Medulla oblongata (tissue), 1 donor: ENCODE data around the gene CDH3.

ENCODE experiments used
- DNase-seq: peaks from one replicate; pipeline ENCODE4 v3.0.0-alpha.2; 2015; ENCODE audit errors: extremely low spot score

CDH3 gene

GRCh38 chr16:68737730-68738629 is 92.9 kb downstream of the CDH3 start:
- DNase-seq = no peak

GRCh38 chr16:68739964-68740627 is 95.0 kb downstream of the CDH3 start:
- DNase-seq = no peak

- DNase-seq = no peak
Observed at GRCh38 chr16:68740628-68741346, 95.7 kb downstream of the CDH3 start.

- no peak for DNase-seq
Observed at GRCh38 chr16:68743664-68744063, 98.6 kb downstream of the CDH3 start.

GRCh38 chr16:68744744-68745280 is 99.7 kb downstream of the CDH3 start:
- no peak for DNase-seq

- no peak for DNase-seq
Observed at GRCh38 chr16:68746951-68747350, 101.8 kb downstream of the CDH3 start.

GRCh38 chr16:68749432-68749831 is 104.3 kb downstream of the CDH3 start:
- no peak for DNase-seq
